Karpas-422 (cell line): Measurements from ENCODE around the gene CTNND2. TPM values are rescaled to one million over a fixed set of nuclear protein-coding genes. Genes with fewer than 3 reads are reported as not detected.
"Not testable (repeated sequence)": the region's sequence is repeated elsewhere in the genome, so short reads cannot be mapped to it uniquely, and the experiment has no call there.

ENCODE experiments used
- DNase-seq: peaks from one replicate; pipeline ENCODE4 v3.0.0-alpha.2; 2015
- H2AFZ ChIP-seq: fragments of 200-600 bp; sonication (generic); 2 replicates; pipeline ENCODE4 v1.6.1; 2014; ENCODE audit warnings: antibody characterized with exemption, low read length, mixed read lengths
- H3K27ac ChIP-seq: fragments of 200-600 bp; sonication (generic); 2 replicates; pipeline ENCODE4 v1.5.1; 2014; ENCODE audit warnings: mild to moderate bottlenecking, low read length, moderate library complexity
- H3K27me3 ChIP-seq: fragments of 200-600 bp; sonication (generic); 2 replicates; pipeline ENCODE4 v1.6.1; 2014; ENCODE audit warnings: low read length, mixed read lengths
- H3K36me3 ChIP-seq: fragments of 200-600 bp; sonication (generic); 2 replicates; pipeline ENCODE4 v1.6.1; 2014; ENCODE audit warnings: low read length, mixed read lengths; ENCODE audit not compliant: insufficient read depth
- H3K4me1 ChIP-seq: fragments of 200-600 bp; sonication (generic); 2 replicates; pipeline ENCODE4 v1.6.1; 2014; ENCODE audit warnings: mild to moderate bottlenecking, low read length, mixed read lengths
- H3K4me2 ChIP-seq: fragments of 200-600 bp; sonication (generic); 2 replicates; pipeline ENCODE4 v1.6.1; 2014; ENCODE audit warnings: low read length, low read depth, mild to moderate bottlenecking; ENCODE audit not compliant: poor library complexity, severe bottlenecking
- H3K4me3 ChIP-seq: fragments of 200-600 bp; sonication (generic); 2 replicates; pipeline ENCODE4 v1.5.1; 2014; ENCODE audit warnings: mild to moderate bottlenecking, antibody characterized with exemption, low read length, mixed read lengths
- H3K79me2 ChIP-seq: fragments of 200-600 bp; sonication (generic); 2 replicates; pipeline ENCODE4 v1.6.1; 2014; ENCODE audit warnings: mild to moderate bottlenecking, low read length, mixed read lengths
- H3K9ac ChIP-seq: fragments of 200-600 bp; sonication (generic); 2 replicates; pipeline ENCODE4 v1.6.0; 2014; ENCODE audit warnings: low read length
- H3K9me2 ChIP-seq: fragments of 200-600 bp; sonication (generic), shearing (Covaris generic); replicated peaks from 2 replicates; pipeline ENCODE4 v1.6.0; 2014; ENCODE audit warnings: mild to moderate bottlenecking, low read length, moderate library complexity; ENCODE audit not compliant: insufficient read depth
- H3K9me3 ChIP-seq: fragments of 300-700, 200-600 bp; sonication (generic); 2 replicates; pipeline ENCODE4 v1.6.1; 2014; ENCODE audit warnings: low read length, mixed read lengths
- H4K20me1 ChIP-seq: fragments of 200-600 bp; sonication (generic); 2 replicates; pipeline ENCODE4 v1.6.1; 2014; ENCODE audit warnings: mild to moderate bottlenecking, antibody characterized with exemption, low read length, low read depth; ENCODE audit not compliant: insufficient read depth
- total RNA-seq: library from RNA; depleted of rRNA; stranded (reverse); fragments of >200 nt; shearing (Covaris generic); gene quantifications from 2 replicates; pipeline ENCODE4 v1.2.3, GENCODE V29; 2014; ENCODE audit warnings: low replicate concordance

The CTNND2 gene
- total RNA-seq, 1 experiment from 2014 or later, result not detected

DNA sequence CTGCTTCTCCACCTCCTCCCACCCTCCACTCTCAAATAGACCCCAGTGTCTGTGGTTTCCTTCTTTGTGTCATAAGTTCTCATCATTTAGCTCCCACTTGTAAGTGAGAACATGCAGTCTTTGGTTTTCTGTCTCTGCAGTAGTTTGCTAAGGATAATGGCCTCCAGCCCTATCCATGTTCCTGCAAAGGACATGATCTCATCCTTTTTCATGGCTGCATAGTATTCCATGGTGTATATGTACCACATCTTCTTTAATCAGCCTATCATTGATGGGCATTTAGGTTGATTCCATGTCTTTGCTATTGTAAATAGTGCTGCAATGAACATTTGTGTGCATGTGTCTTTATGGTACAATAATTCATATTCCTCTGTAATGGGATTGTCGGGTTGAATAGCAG, 489.5 kb downstream of the CTNND2 start:
- not testable (repeated sequence) for H3K9ac ChIP-seq, DNase-seq, H3K9me3 ChIP-seq, H3K79me2 ChIP-seq, H3K4me2 ChIP-seq, H3K9me2 ChIP-seq, H4K20me1 ChIP-seq, H3K4me3 ChIP-seq, H3K27me3 ChIP-seq, H2AFZ ChIP-seq, H3K36me3 ChIP-seq, H3K27ac ChIP-seq, H3K4me1 ChIP-seq

DNA sequence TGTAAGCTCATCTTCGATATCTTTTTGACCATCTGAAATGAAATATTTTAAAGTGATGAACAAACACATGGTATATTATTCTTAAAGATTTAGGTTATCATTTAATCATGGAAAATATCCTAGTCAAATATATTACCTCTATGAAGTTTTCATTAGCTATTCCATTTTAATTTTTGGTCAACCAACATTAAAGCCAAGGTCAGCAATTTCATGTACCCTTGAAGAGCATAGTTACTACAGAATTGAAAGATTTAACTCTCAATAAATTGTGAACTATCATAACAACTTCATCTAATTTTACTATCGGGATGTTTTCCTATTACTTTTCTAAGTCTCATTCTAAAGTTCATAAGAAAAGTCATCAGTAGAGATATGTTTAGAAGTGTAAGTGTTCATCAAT, 492.6 kb downstream of the CTNND2 start:
- H3K27ac ChIP-seq, result no peak overlapping the region
- H3K9ac ChIP-seq, result no peak overlapping the region
- H3K79me2 ChIP-seq, result no peaks in the 10 kb centered on the region
- no peak overlapping the region for H3K4me2 ChIP-seq
- H3K4me1 ChIP-seq, result no peaks in the 10 kb centered on the region
- no peak overlapping the region for H2AFZ ChIP-seq
- no peaks in the 10 kb centered on the region for H3K27me3 ChIP-seq
- no peaks in the 10 kb centered on the region for H3K36me3 ChIP-seq
- no peaks in the 10 kb centered on the region for H4K20me1 ChIP-seq
- H3K9me2 ChIP-seq, result no peaks in the 10 kb centered on the region
- no peak overlapping the region for H3K4me3 ChIP-seq
- DNase-seq, result no peak
- H3K9me3 ChIP-seq, result no peaks in the 10 kb centered on the region

DNA sequence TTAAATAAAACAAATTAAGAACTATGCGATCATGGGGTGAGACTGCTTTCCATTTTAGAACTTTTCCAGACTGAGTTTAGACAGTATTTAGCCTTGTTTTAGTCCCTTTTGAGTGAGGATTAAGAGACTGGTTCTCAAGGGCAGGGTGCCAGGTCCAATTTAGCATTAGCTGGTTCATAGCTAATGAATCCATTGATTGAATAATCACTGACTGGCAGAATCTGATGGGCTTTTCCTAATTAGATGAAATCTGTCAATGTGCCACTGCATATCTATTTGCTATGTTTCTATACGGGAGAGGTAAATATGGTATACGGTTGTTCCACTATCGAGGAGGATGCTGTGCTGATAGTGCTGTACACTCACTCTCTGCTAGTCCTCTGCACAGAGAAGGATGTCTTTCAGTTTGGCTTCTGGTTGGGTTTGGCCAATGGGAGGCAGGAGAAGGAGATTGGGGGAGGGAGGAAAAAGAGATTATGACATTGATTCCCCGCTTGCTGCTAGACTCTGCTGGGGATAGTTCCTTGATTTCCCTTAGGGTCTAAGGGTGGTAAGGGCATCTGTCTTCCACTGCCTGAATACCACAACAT, 496.6 kb downstream of the CTNND2 start:
- H3K27me3 ChIP-seq, result no peaks in the 10 kb centered on the region
- no peaks in the 10 kb centered on the region for H3K36me3 ChIP-seq
- H3K9me3 ChIP-seq, result no peaks in the 10 kb centered on the region
- no peaks in the 10 kb centered on the region for H4K20me1 ChIP-seq
- no peak overlapping the region for H2AFZ ChIP-seq
- no peak overlapping the region for H3K9ac ChIP-seq
- H3K4me1 ChIP-seq, result no peaks in the 10 kb centered on the region
- no peak for DNase-seq
- H3K9me2 ChIP-seq, result no peaks in the 10 kb centered on the region
- H3K79me2 ChIP-seq, result no peaks in the 10 kb centered on the region
- no peak overlapping the region for H3K4me3 ChIP-seq
- H3K4me2 ChIP-seq, result no peak overlapping the region
- H3K27ac ChIP-seq, result no peak overlapping the region

DNA sequence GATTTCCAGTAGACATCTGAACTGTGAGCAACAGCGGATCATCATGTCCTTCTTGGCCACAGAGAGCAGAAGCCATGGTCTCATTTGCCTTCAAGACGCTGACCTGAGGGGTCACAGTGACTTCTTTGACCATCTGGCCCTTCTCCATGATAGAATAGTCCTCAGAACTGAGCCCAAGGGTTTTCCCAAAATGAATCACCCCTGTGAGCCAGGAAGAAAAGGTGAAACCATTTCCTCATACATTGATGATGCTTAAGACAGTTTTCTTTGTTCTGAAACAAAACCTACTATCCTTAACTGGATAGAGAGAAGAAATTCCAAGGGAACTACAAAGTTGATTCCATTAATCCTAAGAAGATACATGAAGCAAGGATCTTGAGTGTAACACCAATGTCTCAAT, 503.9 kb downstream of the CTNND2 start:
- Histone ChIP-seq H3K4me2 (no peak overlapping the region), H3K36me3 (no peaks in the 10 kb centered on the region), H3K9me3 (no peaks in the 10 kb centered on the region), H3K4me1 (no peaks in the 10 kb centered on the region), H3K27ac (no peak overlapping the region), H3K9me2 (no peaks in the 10 kb centered on the region), H3K79me2 (no peaks in the 10 kb centered on the region), H4K20me1 (no peaks in the 10 kb centered on the region), H3K4me3 (no peak overlapping the region), H3K27me3 (no peaks in the 10 kb centered on the region), H3K9ac (no peak overlapping the region), H2AFZ (no peak overlapping the region)
- no peak for DNase-seq

DNA sequence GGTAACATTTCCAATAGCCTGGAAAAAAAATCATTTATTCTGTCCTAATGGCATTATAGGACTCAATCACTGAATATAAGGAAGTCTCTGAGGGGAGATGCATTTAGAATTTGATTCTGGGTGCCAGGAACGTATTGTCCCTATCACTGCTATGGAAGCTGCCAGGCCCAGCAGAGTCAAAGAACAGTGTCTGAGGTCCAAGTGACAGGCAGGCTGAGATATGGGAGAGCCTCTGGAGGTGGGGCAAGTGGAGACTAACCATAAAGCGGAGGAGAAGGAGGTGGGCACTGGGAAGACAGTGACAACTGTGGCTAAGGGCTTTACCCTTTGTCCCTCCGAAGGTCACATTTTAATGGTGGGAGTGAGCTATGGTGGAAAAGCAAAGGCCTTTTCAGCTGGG, 505.5 kb downstream of the CTNND2 start:
- Histone ChIP-seq H3K4me2 (no peak overlapping the region), H3K9ac (no peak overlapping the region), H2AFZ (no peak overlapping the region), H3K27ac (no peak overlapping the region), H4K20me1 (no peaks in the 10 kb centered on the region), H3K79me2 (no peaks in the 10 kb centered on the region), H3K9me3 (no peaks in the 10 kb centered on the region), H3K36me3 (no peaks in the 10 kb centered on the region), H3K9me2 (no peaks in the 10 kb centered on the region), H3K4me3 (no peak overlapping the region), H3K27me3 (no peaks in the 10 kb centered on the region), H3K4me1 (no peaks in the 10 kb centered on the region)
- no peak for DNase-seq

DNA sequence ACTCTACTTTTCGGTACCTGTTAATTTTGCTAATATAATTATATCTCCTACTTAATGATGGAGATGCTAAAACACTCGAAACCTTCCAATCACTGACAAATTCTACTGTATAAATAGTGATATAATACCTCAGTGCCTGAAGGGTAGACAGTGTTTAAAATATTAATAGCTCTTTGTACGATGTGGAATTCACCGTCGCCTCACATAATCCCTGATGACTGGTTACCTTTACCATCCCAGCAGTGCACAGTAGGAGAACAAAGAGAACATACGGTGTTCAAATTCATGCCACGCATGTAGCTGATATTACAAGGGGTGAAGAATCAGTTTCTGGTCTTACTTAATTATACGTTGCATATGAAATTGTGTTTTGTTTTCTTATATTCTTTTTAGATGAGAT, 506.7 kb downstream of the CTNND2 start:
- Histone ChIP-seq H3K79me2 (no peaks in the 10 kb centered on the region), H4K20me1 (no peaks in the 10 kb centered on the region), H3K9me3 (no peaks in the 10 kb centered on the region), H3K27me3 (no peaks in the 10 kb centered on the region), H3K4me3 (no peak overlapping the region), H3K9ac (no peak overlapping the region), H3K36me3 (no peaks in the 10 kb centered on the region), H3K4me1 (no peaks in the 10 kb centered on the region), H3K27ac (no peak overlapping the region), H2AFZ (no peak overlapping the region), H3K4me2 (no peak overlapping the region), H3K9me2 (no peaks in the 10 kb centered on the region)
- no peak for DNase-seq

DNA sequence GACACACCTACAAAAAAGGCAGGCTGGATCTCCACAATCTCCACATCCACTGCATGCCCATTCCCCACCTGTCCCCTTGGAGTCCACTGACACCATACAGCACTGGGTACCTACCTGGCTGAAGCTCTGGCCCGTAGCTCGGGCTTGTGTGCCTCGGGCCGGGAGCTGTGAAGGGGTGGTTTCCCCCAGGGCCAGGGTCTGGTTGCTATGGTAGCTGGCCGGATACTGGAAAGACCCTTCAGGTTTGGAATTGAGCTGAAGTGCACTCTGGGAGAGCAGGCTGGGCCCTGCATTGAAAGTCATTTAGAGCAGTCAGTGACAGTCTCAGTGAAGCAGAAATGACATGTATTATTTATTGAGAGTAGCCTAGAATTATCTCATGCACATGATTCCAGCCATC, 507.3 kb downstream of the CTNND2 start:
- Histone ChIP-seq H3K79me2 (no peaks in the 10 kb centered on the region), H3K9me2 (no peaks in the 10 kb centered on the region), H2AFZ (no peak overlapping the region), H3K36me3 (no peaks in the 10 kb centered on the region), H3K4me3 (no peak overlapping the region), H3K9ac (no peak overlapping the region), H3K4me2 (no peak overlapping the region), H3K27ac (no peak overlapping the region), H3K27me3 (no peaks in the 10 kb centered on the region), H4K20me1 (no peaks in the 10 kb centered on the region), H3K4me1 (no peaks in the 10 kb centered on the region), H3K9me3 (no peaks in the 10 kb centered on the region)
- DNase-seq, result no peak

DNA sequence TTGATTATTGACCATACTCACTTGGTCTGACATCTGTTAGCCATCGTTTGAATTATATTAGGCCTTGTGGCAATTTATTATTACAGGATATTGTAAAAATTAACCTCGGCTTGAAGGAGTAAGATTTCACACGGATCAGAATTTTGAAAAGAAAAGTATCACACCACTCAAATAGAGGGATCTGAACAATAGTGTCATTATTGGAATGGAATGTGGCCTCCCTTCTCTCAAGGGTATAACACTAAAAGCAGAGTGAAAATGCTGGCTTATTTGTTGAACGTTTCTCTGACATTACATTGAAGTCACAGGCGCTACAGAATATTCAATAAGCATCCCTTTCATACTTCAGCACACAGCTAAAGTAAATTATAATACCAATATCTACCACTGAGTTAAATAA, 509.3 kb downstream of the CTNND2 start:
- DNase-seq, result no peak
- no peaks in the 10 kb centered on the region for H3K9me3 ChIP-seq
- H3K36me3 ChIP-seq, result no peaks in the 10 kb centered on the region
- H3K79me2 ChIP-seq, result no peaks in the 10 kb centered on the region
- no peak overlapping the region for H3K4me3 ChIP-seq
- H3K27me3 ChIP-seq, result no peaks in the 10 kb centered on the region
- H3K9me2 ChIP-seq, result no peaks in the 10 kb centered on the region
- no peak overlapping the region for H3K4me2 ChIP-seq
- no peak overlapping the region for H3K9ac ChIP-seq
- no peak overlapping the region for H3K27ac ChIP-seq
- H4K20me1 ChIP-seq, result no peaks in the 10 kb centered on the region
- H2AFZ ChIP-seq, result no peak overlapping the region
- H3K4me1 ChIP-seq, result no peaks in the 10 kb centered on the region

DNA sequence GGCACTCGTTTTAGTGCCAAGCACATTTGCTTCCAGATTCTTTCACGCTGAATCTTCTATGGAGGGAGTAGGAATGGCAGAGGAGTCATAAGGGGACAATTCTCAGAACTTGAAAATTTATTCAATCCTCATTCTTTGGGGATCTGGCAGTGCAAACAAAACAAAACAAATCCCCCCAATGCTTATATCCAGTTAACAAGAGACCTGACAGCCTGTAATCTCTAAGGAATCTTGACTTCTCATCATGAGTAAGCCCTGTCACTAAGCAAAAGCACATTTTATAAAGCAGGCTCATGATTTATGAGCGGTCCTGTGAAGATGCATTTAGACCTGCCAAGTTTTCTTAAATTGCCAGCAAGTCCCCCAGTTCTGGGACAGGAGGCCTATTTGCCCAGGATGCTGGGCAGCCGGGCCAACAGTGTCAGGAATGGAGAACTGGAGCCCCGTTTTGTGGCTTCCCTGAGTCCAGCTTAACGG, 513.9 kb downstream of the CTNND2 start:
- Histone ChIP-seq H4K20me1 (no peaks in the 10 kb centered on the region), H3K4me2 (no peak overlapping the region), H2AFZ (no peak overlapping the region), H3K79me2 (no peaks in the 10 kb centered on the region), H3K27me3 (no peaks in the 10 kb centered on the region), H3K9me2 (no peaks in the 10 kb centered on the region), H3K4me3 (no peak overlapping the region), H3K4me1 (no peaks in the 10 kb centered on the region), H3K36me3 (no peaks in the 10 kb centered on the region), H3K9me3 (no peaks in the 10 kb centered on the region), H3K9ac (no peak overlapping the region), H3K27ac (no peak overlapping the region)
- DNase-seq, result no peak
